ENCODE data around the gene USP43. TPM values are rescaled to one million over a fixed set of nuclear protein-coding genes. Genes with fewer than 3 reads are reported as not detected.

The USP43 gene
- polyA plus RNA-seq, 1 donor (not counting 4 experiments of a cell fraction or from before 2014, with no cell fraction given) = 2.2 TPM

- no peak overlapping the region for H3K4me3 ChIP-seq (ENCODE audit: control insufficient read depth in 2 of 3, extremely low read depth in 1 of 3, insufficient read depth in 2 of 3, low read depth in 1 of 3, low read length in 3 of 3)
- DNase-seq (ENCODE audit: low read depth, low spot score) = no peak
- H3K27ac ChIP-seq (ENCODE audit: control insufficient read depth, insufficient read depth, low read length) = no peak overlapping the region
- no peak overlapping the region for H3K9ac ChIP-seq (ENCODE audit: control insufficient read depth, extremely low read depth, insufficient read depth, low read length)
- no peaks in the 10 kb centered on the region for H4K20me1 ChIP-seq (ENCODE audit: control insufficient read depth, extremely low read depth, insufficient read depth, low read length)
- H3K36me3 ChIP-seq (ENCODE audit: control insufficient read depth in 2 of 2, extremely low read depth in 1 of 2, insufficient read depth in 2 of 2, low read length in 2 of 2) = no peaks in the 10 kb centered on the region
- TF ChIP-seq CTCF (optimal IDR thresholded peaks at IDR 0.05 in 1 of 3, IDR thresholded peaks at IDR 0.05 in 1 of 3, conservative IDR thresholded peaks at IDR 0.05 in 1 of 3; ENCODE audit: extremely low read depth in 1 of 3, insufficient read depth in 2 of 3, low read length in 3 of 3) = no peak
- TF ChIP-seq EZH2 (IDR thresholded peaks at IDR 0.05; ENCODE audit: low read length) = no peak
- dilution Hi-C loops (cut with MboI; ENCODE audit: extremely low pct_ligation_motif_present, low sequenced_read_pairs) = no loop called here
- no peak overlapping the region for H2AFZ ChIP-seq (ENCODE audit: control insufficient read depth, low read length)
- no peak for FAIRE-seq
- no peaks in the 10 kb centered on the region for H3K27me3 ChIP-seq (ENCODE audit: control insufficient read depth, extremely low read depth, insufficient read depth, low read length)
- H3K4me2 ChIP-seq (ENCODE audit: control insufficient read depth, extremely low read depth, insufficient read depth, low read depth, low read length) = no peak overlapping the region
- no peaks in the 10 kb centered on the region for H3K4me1 ChIP-seq (ENCODE audit: control insufficient read depth, extremely low read depth, insufficient read depth, low read length)
- H3K79me2 ChIP-seq (ENCODE audit: control insufficient read depth, insufficient read depth, low read length) = no peaks in the 10 kb centered on the region
- H3K9me3 ChIP-seq (ENCODE audit: control insufficient read depth, low read depth, low read length) = no peaks in the 10 kb centered on the region
- H3K9me1 ChIP-seq (ENCODE audit: control insufficient read depth, extremely low read depth, insufficient read depth, low read length) = no peaks in the 10 kb centered on the region
Measured at GRCh38 chr17:9615486-9615885, 29.8 kb upstream of the USP43 start.

GRCh38 chr17:9622961-9623360, 22.4 kb upstream of the USP43 start:
- Histone ChIP-seq H3K4me2 (ENCODE audit: control insufficient read depth, extremely low read depth, insufficient read depth, low read depth, low read length) (no peak overlapping the region), H4K20me1 (ENCODE audit: control insufficient read depth, extremely low read depth, insufficient read depth, low read length) (no peaks in the 10 kb centered on the region), H3K9ac (ENCODE audit: control insufficient read depth, extremely low read depth, insufficient read depth, low read length) (no peak overlapping the region), H2AFZ (ENCODE audit: control insufficient read depth, low read length) (no peak overlapping the region), H3K27ac (ENCODE audit: control insufficient read depth, insufficient read depth, low read length) (no peak overlapping the region), H3K9me1 (ENCODE audit: control insufficient read depth, extremely low read depth, insufficient read depth, low read length) (no peaks in the 10 kb centered on the region), H3K9me3 (ENCODE audit: control insufficient read depth, low read depth, low read length) (no peaks in the 10 kb centered on the region), H3K4me1 (ENCODE audit: control insufficient read depth, extremely low read depth, insufficient read depth, low read length) (no peaks in the 10 kb centered on the region), H3K27me3 (ENCODE audit: control insufficient read depth, extremely low read depth, insufficient read depth, low read length) (no peaks in the 10 kb centered on the region), H3K36me3 (ENCODE audit: control insufficient read depth in 2 of 2, extremely low read depth in 1 of 2, insufficient read depth in 2 of 2, low read length in 2 of 2) (no peaks in the 10 kb centered on the region), H3K4me3 (ENCODE audit: control insufficient read depth in 2 of 3, extremely low read depth in 1 of 3, insufficient read depth in 2 of 3, low read depth in 1 of 3, low read length in 3 of 3) (no peak overlapping the region), H3K79me2 (ENCODE audit: control insufficient read depth, insufficient read depth, low read length) (no peaks in the 10 kb centered on the region)
- no peak for DNase-seq (ENCODE audit: low read depth, low spot score)
- FAIRE-seq = no peak
- TF ChIP-seq EZH2 (IDR thresholded peaks at IDR 0.05; ENCODE audit: low read length) (no peak), CTCF (optimal IDR thresholded peaks at IDR 0.05 in 1 of 3, IDR thresholded peaks at IDR 0.05 in 1 of 3, conservative IDR thresholded peaks at IDR 0.05 in 1 of 3; ENCODE audit: extremely low read depth in 1 of 3, insufficient read depth in 2 of 3, low read length in 3 of 3) (no peak)
- dilution Hi-C loops (cut with MboI; ENCODE audit: extremely low pct_ligation_motif_present, low sequenced_read_pairs) = no loop called here

All from keratinocyte (primary cell).